Smooth muscle cell (in vitro differentiated cells): ENCODE measurements around the gene TK2. TPM values are rescaled to one million over a fixed set of nuclear protein-coding genes. Genes with fewer than 3 reads are reported as not detected.

ENCODE experiments used
- DNase-seq: peaks from one replicate; lab custom pipeline; 2025; ENCODE audit not compliant: unreplicated experiment; lab: John Stamatoyannopoulos, UW
- H2AFZ ChIP-seq: fragments of 200-600 bp; sonication (generic); 2 replicates; pipeline ENCODE4 v1.6.0; 2016; ENCODE audit warnings: antibody characterized with exemption, low read depth, mild to moderate bottlenecking
- H3F3A ChIP-seq: fragments of 200-600 bp; sonication (generic); 2 replicates; pipeline ENCODE4 v1.6.0; 2017; ENCODE audit warnings: antibody characterized with exemption, low read depth
- H3K27ac ChIP-seq: fragments of 200-600 bp; sonication (generic); 2 replicates; pipeline ENCODE4 v1.5.1; 2016; ENCODE audit warnings: low read depth, mild to moderate bottlenecking
- H3K27me3 ChIP-seq: fragments of 200-600 bp; sonication (generic); 2 replicates; pipeline ENCODE4 v1.6.1; 2016; ENCODE audit warnings: low read depth, mild to moderate bottlenecking
- H3K36me3 ChIP-seq: fragments of 200-600 bp; sonication (generic); 2 replicates; pipeline ENCODE4 v1.5.1; 2016; ENCODE audit warnings: low read depth
- H3K4me1 ChIP-seq: fragments of 200-600 bp; sonication (generic); 2 replicates; pipeline ENCODE4 v1.5.1; 2016; ENCODE audit warnings: low read depth
- H3K4me2 ChIP-seq: fragments of 200-600 bp; sonication (generic); 2 replicates; pipeline ENCODE4 v1.6.0; 2016; ENCODE audit warnings: mild to moderate bottlenecking
- H3K4me3 ChIP-seq: fragments of 200-600 bp; sonication (generic); 2 replicates; pipeline ENCODE4 v1.5.1; 2016; ENCODE audit warnings: mild to moderate bottlenecking
- H3K79me2 ChIP-seq: fragments of 200-600 bp; sonication (generic); 2 replicates; pipeline ENCODE4 v1.6.0; 2016; ENCODE audit warnings: low read depth, mild to moderate bottlenecking
- H3K9ac ChIP-seq: fragments of 200-600 bp; sonication (generic); 2 replicates; pipeline ENCODE4 v1.6.0; 2016; ENCODE audit warnings: low read depth
- H3K9me3 ChIP-seq: fragments of 200-600 bp; sonication (generic); replicated peaks from 2 replicates; pipeline ENCODE4 v1.5.1; 2016; ENCODE audit warnings: low read depth
- H4K20me1 ChIP-seq: fragments of 200-600 bp; sonication (generic); 2 replicates; pipeline ENCODE4 v1.6.0; 2016; ENCODE audit warnings: low read depth
- CTCF ChIP-seq: fragments of 200-600 bp; sonication (generic); IDR thresholded peaks from 2 replicates; pipeline ENCODE4 v1.5.1; 2017; ENCODE audit warnings: borderline replicate concordance, mild to moderate bottlenecking, antibody characterized with exemption; ENCODE audit not compliant: insufficient read depth, poor library complexity, severe bottlenecking
- WGBS: methylation state at CpG from one replicate; pipeline ENCODE4 v1.1.7; 2016; ENCODE audit warnings: low lambda C conversion rate; 5-methylcytosine and 5-hydroxymethylcytosine counted together
- polyA plus RNA-seq: library from polyadenylated mRNA; unstranded; fragments of >200 nt; fragmentation: Nextera tagmentation; extraction: Ambion mirVana; gene quantifications from 2 replicates; pipeline ENCODE4 v1.2.1, GENCODE V29; 2016
- total RNA-seq: library from RNA; depleted of rRNA; stranded (reverse); fragments of >200 nt; gene quantifications from 2 replicates; pipeline ENCODE4 v1.2.3, GENCODE V29; 2014

Gene TK2
- total and polyA plus RNA-seq, 2 experiments from 2014 or later: 7.3 to 9.7 TPM

DNA sequence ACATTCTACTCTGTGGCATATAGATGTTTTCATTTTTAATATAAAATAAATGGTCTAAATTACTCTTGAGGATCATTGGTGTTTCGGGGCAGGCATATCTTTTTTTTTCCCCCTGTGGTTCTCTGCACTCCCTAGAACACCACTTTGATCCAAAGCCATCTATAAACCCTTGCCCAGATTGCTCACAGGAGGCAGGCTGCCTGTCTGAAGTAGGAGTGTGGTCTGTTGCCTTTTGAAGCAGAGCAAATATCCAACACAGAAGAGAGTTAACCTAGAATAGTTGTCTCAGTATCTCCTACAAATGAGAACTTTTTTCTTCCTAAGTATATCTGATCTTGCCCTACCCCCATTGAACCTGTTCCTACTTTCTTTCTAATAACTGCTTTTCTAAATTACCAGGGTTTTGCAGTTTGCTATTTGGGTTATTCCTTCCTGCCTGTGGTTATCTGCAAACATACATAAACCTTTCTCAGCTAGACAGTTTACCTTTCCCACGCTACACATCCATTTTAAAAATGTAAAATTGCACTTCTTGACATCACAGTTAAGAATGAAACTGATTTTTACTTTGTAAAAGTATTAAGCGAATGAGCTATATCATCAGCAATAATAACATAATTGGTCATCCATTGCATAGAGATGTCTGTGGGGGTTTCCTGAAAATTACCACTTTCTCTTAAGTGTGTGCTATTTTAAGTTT, 11.6 kb upstream of the TK2 start:
- TF ChIP-seq CTCF: no peak
- Histone ChIP-seq H3K36me3 (no peaks in the 10 kb centered on the region), H3K4me2 (no peak overlapping the region), H3K79me2 (peaks cover 5% of the 10 kb centered on the region), H3F3A (no peaks in the 10 kb centered on the region), H3K9ac (no peak overlapping the region), H3K4me3 (no peak overlapping the region), H3K27ac (no peak overlapping the region), H3K4me1 (no peaks in the 10 kb centered on the region), H3K27me3 (no peaks in the 10 kb centered on the region), H2AFZ (no peak overlapping the region), H3K9me3 (no peaks in the 10 kb centered on the region), H4K20me1 (peaks cover 16% of the 10 kb centered on the region)
- WGBS: 95% methylated on average over 3 of the region's 3 CpGs
- no peak for DNase-seq

DNA sequence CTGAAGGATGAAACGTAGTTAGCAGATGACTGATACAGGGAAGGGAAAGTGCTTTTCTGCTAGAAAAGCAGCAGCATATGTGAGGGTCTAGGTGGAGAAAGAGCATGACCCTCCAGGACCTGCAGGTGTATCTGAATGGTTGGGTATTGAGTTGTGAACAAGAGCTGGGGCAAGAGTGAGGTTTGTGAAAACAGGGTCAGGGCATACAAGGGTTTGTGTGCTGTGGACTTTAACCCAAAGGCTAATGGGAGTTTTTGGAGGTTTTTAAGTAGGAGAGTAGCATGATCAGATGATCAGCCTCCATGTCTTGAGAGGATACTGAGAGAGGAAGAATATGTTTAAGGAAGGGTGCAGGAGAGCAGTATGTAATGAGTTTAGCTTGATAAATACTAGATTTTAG, 10.2 kb upstream of the TK2 start:
- peaks cover 16% of the 10 kb centered on the region for H4K20me1 ChIP-seq
- H3K4me3 ChIP-seq: no peak overlapping the region
- DNase-seq: no peak
- no peak overlapping the region for H3K9ac ChIP-seq
- H3K27ac ChIP-seq: no peak overlapping the region
- no peaks in the 10 kb centered on the region for H3K27me3 ChIP-seq
- H2AFZ ChIP-seq: no peak overlapping the region
- WGBS: 92% methylated on average over 1 of the region's 1 CpG
- no peak for TF ChIP-seq CTCF
- no peaks in the 10 kb centered on the region for H3F3A ChIP-seq
- H3K79me2 ChIP-seq: peaks cover 12% of the 10 kb centered on the region
- H3K9me3 ChIP-seq: no peaks in the 10 kb centered on the region
- H3K4me2 ChIP-seq: no peak overlapping the region
- H3K4me1 ChIP-seq: no peaks in the 10 kb centered on the region
- no peaks in the 10 kb centered on the region for H3K36me3 ChIP-seq

DNA sequence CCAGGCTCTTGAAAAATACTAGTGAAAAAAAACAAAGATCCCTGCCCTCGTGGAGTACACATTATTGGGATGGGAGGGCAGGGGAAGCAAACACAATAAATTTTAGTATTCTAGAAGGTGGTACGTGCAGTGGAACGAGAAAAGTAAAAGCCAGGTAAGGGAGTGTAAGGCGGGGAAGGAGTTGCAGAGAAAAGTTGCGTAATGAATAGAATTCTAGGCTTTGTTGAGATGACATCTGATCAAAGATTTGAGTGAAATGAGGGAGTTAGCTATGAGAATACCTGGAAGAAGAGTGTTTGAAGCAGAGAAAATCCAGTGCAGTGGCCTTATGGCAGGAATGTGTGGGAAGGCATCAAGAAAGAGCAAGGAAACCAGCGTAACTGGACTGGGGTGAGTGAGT, 4.6 kb upstream of the TK2 start:
- WGBS: 96% methylated on average over 6 of the region's 6 CpGs
- Histone ChIP-seq H3K36me3 (no peaks in the 10 kb centered on the region), H3K4me2 (no peak overlapping the region), H2AFZ (no peak overlapping the region), H3K4me1 (peaks cover 11% of the 10 kb centered on the region), H3K9ac (no peak overlapping the region), H3K79me2 (peaks cover 34% of the 10 kb centered on the region), H3F3A (peaks cover 4% of the 10 kb centered on the region), H3K27ac (no peak overlapping the region), H3K27me3 (no peaks in the 10 kb centered on the region), H3K4me3 (no peak overlapping the region), H4K20me1 (peaks cover 15% of the 10 kb centered on the region), H3K9me3 (no peaks in the 10 kb centered on the region)
- no peak for TF ChIP-seq CTCF
- no peak for DNase-seq

- no peak for TF ChIP-seq CTCF
- no peaks in the 10 kb centered on the region for H3K9me3 ChIP-seq
- H3K9ac ChIP-seq: no peak overlapping the region
- no peak overlapping the region for H2AFZ ChIP-seq
- 91% methylated on average over 3 of the region's 3 CpGs for WGBS
- H3K79me2 ChIP-seq: peaks cover 34% of the 10 kb centered on the region
- H3K36me3 ChIP-seq: no peaks in the 10 kb centered on the region
- peaks cover 16% of the 10 kb centered on the region for H3K4me1 ChIP-seq
- peaks cover 8% of the 10 kb centered on the region for H3F3A ChIP-seq
- peak overlapping the region; percentile 95 for H3K4me2 ChIP-seq
- H3K27ac ChIP-seq: no peak overlapping the region
- H4K20me1 ChIP-seq: peaks cover 11% of the 10 kb centered on the region
- no peaks in the 10 kb centered on the region for H3K27me3 ChIP-seq
- no peak for DNase-seq
- H3K4me3 ChIP-seq: no peak overlapping the region
These were observed 4.1 kb upstream of the TK2 start for GRCh38 chr16:66554021-66554420.
